Fibroblast of the aortic adventitia (primary cell): Measurements from ENCODE around the gene IL4R. TPM values are rescaled to one million over a fixed set of nuclear protein-coding genes. Genes with fewer than 3 reads are reported as not detected.

Experiments
- DNase-seq: peaks from one replicate; pipeline ENCODE4 v3.0.0-alpha.2; 2010; ENCODE audit warnings: low read depth
- H3K4me3 ChIP-seq: 2 replicates; pipeline ENCODE4 v1.5.1; 2011; ENCODE audit warnings: low read depth, mild to moderate bottlenecking, control low read depth, low read length, moderate library complexity
- CTCF ChIP-seq: IDR thresholded peaks from 2 replicates; pipeline ENCODE4 v1.5.1; 2011; ENCODE audit warnings: mild to moderate bottlenecking, low read length, control low read depth, inconsistent platforms; ENCODE audit not compliant: insufficient read depth
- total RNA-seq: library from RNA; depleted of rRNA; stranded (reverse); fragments of >200 nt; gene quantifications from 2 replicates; pipeline ENCODE4 v1.2.3, GENCODE V29; 2012; ENCODE audit warnings: low replicate concordance

IL4R gene
- total RNA-seq, 1 donor: 25.6 TPM

GRCh38 chr16:27323781-27324561, 10.2 kb downstream of the IL4R start:
- H3K4me3 ChIP-seq: no peak overlapping the region
- no peak for TF ChIP-seq CTCF
- DNase-seq: no peak

GRCh38 chr16:27324851-27325301, 11.1 kb downstream of the IL4R start:
- no peak for DNase-seq
- no peak for TF ChIP-seq CTCF
- no peak overlapping the region for H3K4me3 ChIP-seq

GRCh38 chr16:27325736-27326135, 12.0 kb downstream of the IL4R start:
- no peak for TF ChIP-seq CTCF
- H3K4me3 ChIP-seq: no peak overlapping the region
- no peak for DNase-seq

GRCh38 chr16:27326251-27326650, 12.5 kb downstream of the IL4R start:
- no peak overlapping the region for H3K4me3 ChIP-seq
- no peak for DNase-seq
- no peak for TF ChIP-seq CTCF

- H3K4me3 ChIP-seq: no peak overlapping the region
- DNase-seq: peak; percentile 96
- no peak for TF ChIP-seq CTCF
Measured at GRCh38 chr16:27326738-27327585, 13.2 kb downstream of the IL4R start.

GRCh38 chr16:27327586-27327915, 13.8 kb downstream of the IL4R start:
- no peak for DNase-seq
- no peak for TF ChIP-seq CTCF
- no peak overlapping the region for H3K4me3 ChIP-seq
